ENCODE results near the gene TMCO2. TPM values are rescaled to one million over a fixed set of nuclear protein-coding genes. Genes with fewer than 3 reads are reported as not detected.

The TMCO2 gene
- total and polyA plus RNA-seq, 2 experiments from 2014 or later, result not detected

GRCh38 chr1:40248412-40248811, 675 bp downstream of the TMCO2 start:
- H3K27ac ChIP-seq (ENCODE audit: low read depth), result no peak overlapping the region
- no peaks in the 10 kb centered on the region for H3K79me2 ChIP-seq (replicated peaks; ENCODE audit: insufficient read depth)
- H4K20me1 ChIP-seq (replicated peaks; ENCODE audit: insufficient read depth), result no peaks in the 10 kb centered on the region
- no peaks in the 10 kb centered on the region for H3K4me1 ChIP-seq (ENCODE audit: insufficient read depth)
- no peak for DNase-seq (ENCODE audit: low spot score)
- no peaks in the 10 kb centered on the region for H3K36me3 ChIP-seq (ENCODE audit: insufficient read depth)
- H2AFZ ChIP-seq, result no peak overlapping the region
- Mint-ChIP-seq H3K36me3 (ENCODE audit: low read depth) (no peaks in the 10 kb centered on the region), H3K9me3 (no peaks in the 10 kb centered on the region), H3K27me3 (ENCODE audit: insufficient read depth, low read depth, poor library complexity) (peaks cover 3% of the 10 kb centered on the region), H3K27ac (no peak overlapping the region), H3K4me3 (no peak overlapping the region), H3K4me1 (no peaks in the 10 kb centered on the region)
- no peak for TF ChIP-seq EZH2 (IDR thresholded peaks at IDR 0.05; ENCODE audit: low read depth, unreplicated experiment)
- TF ChIP-seq REST (IDR thresholded peaks at IDR 0.05; ENCODE audit: unreplicated experiment), result no peak
- no peak for TF ChIP-seq NANOG (IDR thresholded peaks at IDR 0.05; ENCODE audit: borderline replicate concordance)
- TF ChIP-seq ZNF462 (CRISPR knock-in tag; IDR thresholded peaks at IDR 0.05), result no peak
- TF ChIP-seq STAT1 (IDR thresholded peaks at IDR 0.05; ENCODE audit: unreplicated experiment), result no peak
- TF ChIP-seq EZH2phosphoT487 (IDR thresholded peaks at IDR 0.05; ENCODE audit: unreplicated experiment), result no peak
- H3K9me2 ChIP-seq (ENCODE audit: insufficient read depth), result no peaks in the 10 kb centered on the region
- no peaks in the 10 kb centered on the region for H3F3A ChIP-seq (replicated peaks; ENCODE audit: low read depth)
- ATAC-seq, result no peak
- no peak overlapping the region for H3K4me2 ChIP-seq
- no peaks in the 10 kb centered on the region for H3K27me3 ChIP-seq (ENCODE audit: insufficient read depth)
- H3K4me3 ChIP-seq, result no peak overlapping the region

All from GM23338 (cell line).